BLaER1 treated with 17β-estradiol and CSF1 and Interleukin-3, amounts not matched to agents 10 nM and 100 nM (cell line): ENCODE data around the gene NIPBL.
"Not testable (repeated sequence)": the region's sequence is repeated elsewhere in the genome, so short reads cannot be mapped to it uniquely, and the experiment has no call there.

Source experiments
- H3K27ac ChIP-seq, 11 experiments: shearing (Covaris generic); formaldehyde crosslinking; 2 replicates each; pipeline ENCODE4 v1.8.1; 2022
- H3K27me3 ChIP-seq, 11 experiments: shearing (Covaris generic); formaldehyde crosslinking; 2 replicates each; pipeline ENCODE4 v1.8.1; 2022
- H3K36me3 ChIP-seq, 11 experiments: shearing (Covaris generic); formaldehyde crosslinking; 2 replicates each; pipeline ENCODE4 v1.8.1; 2022
- H3K4me1 ChIP-seq, 10 experiments: shearing (Covaris generic); formaldehyde crosslinking; 2 replicates each; pipeline ENCODE4 v1.8.1; 2022
- H3K4me2 ChIP-seq, 11 experiments: shearing (Covaris generic); formaldehyde crosslinking; 2 replicates each; pipeline ENCODE4 v1.8.1; 2022
- H3K4me3 ChIP-seq, 10 experiments: shearing (Covaris generic); formaldehyde crosslinking; 2 replicates each; pipeline ENCODE4 v1.8.1; 2022
- H3K9ac ChIP-seq, 11 experiments: shearing (Covaris generic); formaldehyde crosslinking; 2 replicates each; pipeline ENCODE4 v1.8.1; 2022
- H3K9me3 ChIP-seq, 11 experiments: shearing (Covaris generic); formaldehyde crosslinking; replicated peaks in 1 of 11; 2 replicates each; pipeline ENCODE4 v1.8.1; 2022
- H4K20me1 ChIP-seq, 11 experiments: shearing (Covaris generic); formaldehyde crosslinking; 2 replicates each; pipeline ENCODE4 v1.8.1; 2022
- Cebpa-rat ChIP-seq, 11 experiments: shearing (Covaris generic); IDR thresholded peaks; 2 replicates each; pipeline ENCODE4 v1.8.1; 2022

The NIPBL gene

DNA sequence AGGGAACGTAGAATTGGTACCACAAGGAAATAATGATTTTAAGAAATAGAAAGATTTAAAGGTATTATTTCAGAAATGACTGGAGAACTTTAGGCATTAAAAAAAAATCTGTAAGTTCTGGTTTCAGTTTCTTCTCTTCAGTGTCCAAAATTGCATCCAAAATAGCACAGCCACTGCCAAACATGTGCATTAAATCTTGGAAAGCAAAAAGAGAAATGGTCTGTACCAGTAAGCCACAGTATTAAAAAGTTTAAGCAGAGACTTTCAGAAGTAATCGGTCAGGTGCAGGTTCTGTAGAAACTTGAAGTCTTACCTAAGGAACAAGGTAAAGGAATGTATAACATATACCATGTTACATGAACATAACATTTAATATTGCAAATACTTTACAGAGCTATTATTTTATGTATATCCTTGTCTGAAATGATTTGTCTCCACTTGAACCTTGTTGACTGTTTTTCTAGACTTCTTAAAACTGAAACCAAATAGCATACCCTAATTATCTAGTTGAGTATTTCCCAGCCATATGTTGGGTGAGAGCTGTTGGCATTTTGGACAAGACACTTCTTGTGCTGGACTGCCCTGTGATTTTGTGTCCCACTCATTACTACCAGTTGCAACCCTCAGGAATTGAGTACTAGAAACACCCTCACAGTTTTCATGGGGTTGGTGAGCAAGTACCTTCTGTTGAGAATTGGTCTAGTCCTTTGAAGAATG lies 32.1 kb downstream of the NIPBL start:
- peaks cover 0 to 33% (median 0%) of the 10 kb centered on the region in 10 experiments; a peak in 7 of 20 replicates for H3K4me1 ChIP-seq
- H3K27ac ChIP-seq: no peak overlapping the region
- no peak overlapping the region; a peak in 1 of 22 replicates for H3K9ac ChIP-seq
- H3K36me3 ChIP-seq: peaks cover 0 to 24% (median 10%) of the 10 kb centered on the region in 11 experiments; a peak in 11 of 22 replicates
- no peak overlapping the region for H3K4me3 ChIP-seq
- H3K4me2 ChIP-seq: peak overlapping the region in 4 of 11 experiments; percentile 11 to 60 (median 24); a peak in 4 of 22 replicates
- H3K9me3 ChIP-seq: peaks cover 0 to 17% (median 16%) of the 10 kb centered on the region in 11 experiments; a peak in 16 of 22 replicates
- H4K20me1 ChIP-seq: peaks cover 91 to 100% (median 99%) of the 10 kb centered on the region in 11 experiments
- TF ChIP-seq Cebpa-rat (IDR thresholded peaks at IDR 0.05): no peak
- H3K27me3 ChIP-seq: no peaks in the 10 kb centered on the region

DNA sequence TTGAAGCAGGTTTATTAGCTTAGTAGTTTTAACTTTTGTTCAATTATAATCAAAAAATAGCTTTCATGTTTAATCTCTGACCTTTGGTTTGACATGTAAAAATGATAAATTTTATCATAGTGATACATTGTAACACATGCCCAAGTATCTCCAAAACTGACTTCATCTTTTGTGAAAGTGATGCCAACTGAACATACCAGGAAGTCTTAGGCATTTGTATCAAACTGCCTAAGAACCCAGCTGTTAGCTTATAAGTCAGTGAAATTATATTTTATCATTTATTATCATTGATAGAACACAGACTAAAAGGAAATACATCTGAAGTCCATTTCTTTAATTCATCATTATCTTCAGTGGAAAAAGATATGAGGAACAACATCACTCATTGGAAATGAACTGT lies 39.1 kb downstream of the NIPBL start:
- H3K36me3 ChIP-seq: peaks cover 0 to 31% (median 13%) of the 10 kb centered on the region in 11 experiments; a peak in 11 of 22 replicates
- no peak overlapping the region for H3K4me2 ChIP-seq
- H3K9me3 ChIP-seq: peaks cover 0 to 30% (median 20%) of the 10 kb centered on the region in 11 experiments; a peak in 17 of 22 replicates
- no peak overlapping the region for H3K27ac ChIP-seq
- H3K4me1 ChIP-seq: peaks cover 0 to 9% (median 0%) of the 10 kb centered on the region in 10 experiments; a peak in 1 of 20 replicates
- TF ChIP-seq Cebpa-rat (IDR thresholded peaks at IDR 0.05): no peak
- H3K27me3 ChIP-seq: no peaks in the 10 kb centered on the region
- H3K4me3 ChIP-seq: no peak overlapping the region
- no peak overlapping the region for H3K9ac ChIP-seq
- H4K20me1 ChIP-seq: peaks cover 51 to 90% (median 63%) of the 10 kb centered on the region in 11 experiments

GRCh38 chr5:36916614-36917013 lies 40.0 kb downstream of the NIPBL start:
- H3K27ac ChIP-seq, H3K4me1 ChIP-seq, H3K9ac ChIP-seq, H3K4me3 ChIP-seq, H3K4me2 ChIP-seq, H3K27me3 ChIP-seq: not testable (repeated sequence)
- peaks cover 43 to 90% (median 63%) of the 10 kb centered on the region in 11 experiments for H4K20me1 ChIP-seq
- peaks cover 0 to 33% (median 20%) of the 10 kb centered on the region in 11 experiments; a peak in 17 of 22 replicates for H3K9me3 ChIP-seq
- H3K36me3 ChIP-seq: peaks cover 0 to 39% (median 13%) of the 10 kb centered on the region in 11 experiments; a peak in 12 of 22 replicates

GRCh38 chr5:36917358-36917757 lies 40.8 kb downstream of the NIPBL start:
- peaks cover 39 to 90% (median 62%) of the 10 kb centered on the region in 11 experiments for H4K20me1 ChIP-seq
- H3K4me2 ChIP-seq, H3K9ac ChIP-seq, H3K27ac ChIP-seq, H3K27me3 ChIP-seq, H3K4me3 ChIP-seq, H3K4me1 ChIP-seq: not testable (repeated sequence)
- peaks cover 0 to 37% (median 20%) of the 10 kb centered on the region in 11 experiments; a peak in 17 of 22 replicates for H3K9me3 ChIP-seq
- H3K36me3 ChIP-seq: peaks cover 4 to 42% (median 13%) of the 10 kb centered on the region in 11 experiments; a peak in 13 of 22 replicates

DNA sequence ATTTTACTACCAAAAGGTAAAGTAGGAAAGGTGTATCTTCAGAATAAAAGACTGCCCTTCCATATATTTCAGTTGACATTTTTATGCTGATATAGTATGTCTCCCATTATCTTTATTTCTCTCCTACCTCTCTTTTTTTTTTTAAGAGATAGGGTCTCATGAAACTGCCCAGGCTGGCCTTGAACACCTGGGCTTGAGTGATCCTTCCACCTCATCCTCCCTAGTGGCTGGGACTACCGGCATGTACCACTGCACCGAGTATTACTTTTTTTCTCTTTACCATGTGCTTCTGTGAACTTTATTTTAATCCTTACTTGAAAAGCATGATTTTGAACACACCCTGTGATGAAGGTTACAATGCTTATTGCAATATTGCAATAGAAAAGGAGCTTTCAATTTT lies 42.7 kb downstream of the NIPBL start:
- Histone ChIP-seq H4K20me1 (peaks cover 30 to 90% (median 58%) of the 10 kb centered on the region in 11 experiments), H3K4me2 (no peak overlapping the region)

DNA sequence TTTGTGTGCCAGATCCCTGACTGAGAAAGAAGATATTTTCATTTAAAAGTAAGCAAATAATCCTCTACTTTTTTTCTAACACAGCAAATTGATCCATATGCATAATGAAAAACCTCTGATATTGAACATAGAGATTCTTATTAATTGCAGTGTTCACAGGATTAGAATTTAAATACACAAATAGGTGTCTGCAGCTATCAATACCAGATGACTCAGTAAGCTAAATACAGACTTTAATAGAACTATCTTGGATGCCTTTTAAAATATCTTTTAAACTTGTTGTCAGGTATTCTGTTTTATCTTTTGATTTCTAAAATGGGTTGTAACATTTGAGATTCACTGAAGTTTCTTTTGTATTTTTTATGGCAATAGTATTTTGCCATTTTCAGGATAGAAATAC lies 43.1 kb downstream of the NIPBL start:
- Histone ChIP-seq H3K4me3 (no peak overlapping the region), H3K4me1 (peaks cover 0 to 9% (median 0%) of the 10 kb centered on the region in 10 experiments; a peak in 1 of 20 replicates), H3K27ac (no peak overlapping the region), H3K9me3 (peaks cover 0 to 34% (median 19%) of the 10 kb centered on the region in 11 experiments; a peak in 16 of 22 replicates), H4K20me1 (peaks cover 28 to 90% (median 58%) of the 10 kb centered on the region in 11 experiments), H3K9ac (no peak overlapping the region), H3K36me3 (peaks cover 0 to 31% (median 4%) of the 10 kb centered on the region in 11 experiments; a peak in 7 of 22 replicates), H3K27me3 (no peaks in the 10 kb centered on the region), H3K4me2 (no peak overlapping the region)
- TF ChIP-seq Cebpa-rat (IDR thresholded peaks at IDR 0.05): no peak

More for the DNA sequence above, 42.7 kb downstream of the NIPBL start:
- no peak for TF ChIP-seq Cebpa-rat (IDR thresholded peaks at IDR 0.05)
- Histone ChIP-seq H3K27me3 (no peaks in the 10 kb centered on the region), H3K4me1 (peaks cover 0 to 9% (median 0%) of the 10 kb centered on the region in 10 experiments; a peak in 1 of 20 replicates), H3K4me3 (no peak overlapping the region), H3K9ac (no peak overlapping the region), H3K36me3 (peaks cover 0 to 33% (median 3%) of the 10 kb centered on the region in 11 experiments; a peak in 11 of 22 replicates), H3K27ac (no peak overlapping the region), H3K9me3 (peaks cover 0 to 36% (median 19%) of the 10 kb centered on the region in 11 experiments; a peak in 17 of 22 replicates)

DNA sequence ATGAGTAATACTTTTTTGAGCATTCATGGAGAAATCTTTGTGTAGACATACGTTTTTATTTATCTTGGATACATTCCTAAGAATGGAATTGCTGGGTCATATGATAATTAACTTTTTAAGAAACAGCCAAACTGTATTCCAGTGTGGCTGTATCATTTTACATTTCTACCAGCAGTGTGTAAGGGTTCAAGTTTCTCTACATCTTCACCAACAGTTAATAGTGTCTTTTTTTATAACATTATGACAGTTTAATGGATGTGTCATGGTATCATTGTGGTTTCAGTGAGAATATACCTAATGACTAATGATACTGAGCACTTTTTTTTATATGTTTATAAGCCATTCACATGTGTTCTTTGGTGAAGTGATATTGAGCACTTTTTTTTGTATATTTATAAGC lies 52.4 kb downstream of the NIPBL start:
- Histone ChIP-seq H3K27ac (no peak overlapping the region), H3K4me1 (no peaks in the 10 kb centered on the region; a peak in 1 of 20 replicates), H3K4me3 (no peak overlapping the region), H4K20me1 (peaks cover 26 to 100% (median 72%) of the 10 kb centered on the region in 11 experiments; a peak in 21 of 22 replicates), H3K27me3 (no peaks in the 10 kb centered on the region), H3K9ac (no peak overlapping the region), H3K4me2 (no peak overlapping the region), H3K36me3 (peaks cover 13 to 30% (median 22%) of the 10 kb centered on the region in 11 experiments; a peak in 19 of 22 replicates), H3K9me3 (peaks cover 14 to 58% (median 36%) of the 10 kb centered on the region in 11 experiments; a peak in 20 of 22 replicates)
- no peak for TF ChIP-seq Cebpa-rat (IDR thresholded peaks at IDR 0.05)

DNA sequence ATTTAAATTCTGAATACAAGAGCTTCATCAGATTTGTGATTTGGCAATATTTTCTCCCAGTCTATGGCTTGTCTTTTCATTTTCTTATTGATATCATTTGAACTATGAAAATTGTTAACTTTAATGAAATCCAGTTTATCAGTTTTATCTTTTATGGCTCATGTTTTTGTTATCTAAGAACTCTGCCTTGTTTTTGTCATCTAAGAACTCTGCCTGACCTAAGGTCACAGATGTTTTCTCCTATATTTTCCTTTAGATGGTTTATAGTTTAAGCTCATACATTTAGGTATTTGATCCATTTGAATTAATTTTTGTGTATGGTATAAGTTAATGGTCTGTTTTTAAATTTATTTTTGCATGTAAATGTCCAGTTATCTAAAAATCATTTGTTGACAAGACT lies 52.9 kb downstream of the NIPBL start:
- Histone ChIP-seq H3K4me1 (peaks cover 0 to 3% (median 0%) of the 10 kb centered on the region in 10 experiments; a peak in 3 of 20 replicates), H3K36me3 (peaks cover 13 to 33% (median 22%) of the 10 kb centered on the region in 11 experiments; a peak in 19 of 22 replicates), H3K9me3 (peaks cover 14 to 58% (median 36%) of the 10 kb centered on the region in 11 experiments; a peak in 20 of 22 replicates), H3K4me3 (no peak overlapping the region), H3K27me3 (no peaks in the 10 kb centered on the region), H3K27ac (no peak overlapping the region), H3K9ac (no peak overlapping the region), H3K4me2 (no peak overlapping the region), H4K20me1 (peaks cover 29 to 100% (median 74%) of the 10 kb centered on the region in 11 experiments; a peak in 21 of 22 replicates)
- TF ChIP-seq Cebpa-rat (IDR thresholded peaks at IDR 0.05): no peak

- no peak overlapping the region for H3K27ac ChIP-seq
- no peak overlapping the region for H3K4me3 ChIP-seq
- H3K9ac ChIP-seq: no peak overlapping the region
- H3K27me3 ChIP-seq: no peaks in the 10 kb centered on the region
- H3K4me2 ChIP-seq: no peak overlapping the region
- H3K9me3 ChIP-seq: peaks cover 6 to 35% (median 20%) of the 10 kb centered on the region in 11 experiments; a peak in 20 of 22 replicates
- H3K4me1 ChIP-seq: peaks cover 0 to 23% (median 0%) of the 10 kb centered on the region in 10 experiments; a peak in 6 of 20 replicates
- H4K20me1 ChIP-seq: peaks cover 38 to 100% (median 74%) of the 10 kb centered on the region in 11 experiments; a peak in 21 of 22 replicates
- no peak for TF ChIP-seq Cebpa-rat (IDR thresholded peaks at IDR 0.05)
- peaks cover 0 to 39% (median 8%) of the 10 kb centered on the region in 11 experiments; a peak in 13 of 22 replicates for H3K36me3 ChIP-seq
Measured at GRCh38 chr5:36932056-36932455, 55.5 kb downstream of the NIPBL start.
